Measurements from ENCODE around the gene FAM171A1. TPM values are rescaled to one million over a fixed set of nuclear protein-coding genes. Genes with fewer than 3 reads are reported as not detected.

FAM171A1 gene
- total RNA-seq, 4 donors from 2014 or later, result 7.4 to 40.4 (median 21.6) TPM

DNA sequence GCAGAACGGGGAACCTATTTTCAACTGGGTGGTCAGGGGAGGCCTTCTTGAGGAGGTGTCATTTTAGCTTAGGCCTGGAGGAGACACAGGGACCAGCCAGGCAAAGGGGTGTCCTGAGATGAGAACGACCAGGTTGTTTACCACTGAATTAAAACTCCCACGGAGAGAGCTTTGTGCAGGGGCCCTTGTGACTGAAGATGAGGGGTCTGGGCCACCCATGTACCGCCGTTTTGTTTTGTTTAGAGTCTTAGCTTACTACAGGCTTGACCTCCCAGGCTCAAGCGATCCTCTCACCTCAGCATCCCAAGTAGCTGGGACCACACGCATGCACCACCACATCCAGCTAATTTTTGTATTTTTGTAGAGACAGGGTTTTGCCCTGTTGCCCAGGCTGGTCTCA lies 80.4 kb downstream of the FAM171A1 start:
- H3K27ac ChIP-seq, result no peak overlapping the region
- no peak for DNase-seq
- TF ChIP-seq POLR2A (IDR thresholded peaks at IDR 0.05), result no peak
- TF ChIP-seq, protein P1, sequence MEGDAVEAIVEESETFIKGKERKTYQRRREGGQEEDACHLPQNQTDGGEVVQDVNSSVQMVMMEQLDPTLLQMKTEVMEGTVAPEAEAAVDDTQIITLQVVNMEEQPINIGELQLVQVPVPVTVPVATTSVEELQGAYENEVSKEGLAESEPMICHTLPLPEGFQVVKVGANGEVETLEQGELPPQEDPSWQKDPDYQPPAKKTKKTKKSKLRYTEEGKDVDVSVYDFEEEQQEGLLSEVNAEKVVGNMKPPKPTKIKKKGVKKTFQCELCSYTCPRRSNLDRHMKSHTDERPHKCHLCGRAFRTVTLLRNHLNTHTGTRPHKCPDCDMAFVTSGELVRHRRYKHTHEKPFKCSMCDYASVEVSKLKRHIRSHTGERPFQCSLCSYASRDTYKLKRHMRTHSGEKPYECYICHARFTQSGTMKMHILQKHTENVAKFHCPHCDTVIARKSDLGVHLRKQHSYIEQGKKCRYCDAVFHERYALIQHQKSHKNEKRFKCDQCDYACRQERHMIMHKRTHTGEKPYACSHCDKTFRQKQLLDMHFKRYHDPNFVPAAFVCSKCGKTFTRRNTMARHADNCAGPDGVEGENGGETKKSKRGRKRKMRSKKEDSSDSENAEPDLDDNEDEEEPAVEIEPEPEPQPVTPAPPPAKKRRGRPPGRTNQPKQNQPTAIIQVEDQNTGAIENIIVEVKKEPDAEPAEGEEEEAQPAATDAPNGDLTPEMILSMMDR (IDR thresholded peaks at IDR 0.05), result no peak
- no peak overlapping the region for H3K4me3 ChIP-seq
- no peaks in the 10 kb centered on the region for H3K27me3 ChIP-seq
- intact Hi-C loops (cut with DNase I; ENCODE audit: low total_unique reads), result no loop called here
- no peaks in the 10 kb centered on the region for H3K36me3 ChIP-seq
- no peaks in the 10 kb centered on the region for H3K9me3 ChIP-seq
- H3K4me1 ChIP-seq, result no peaks in the 10 kb centered on the region

DNA sequence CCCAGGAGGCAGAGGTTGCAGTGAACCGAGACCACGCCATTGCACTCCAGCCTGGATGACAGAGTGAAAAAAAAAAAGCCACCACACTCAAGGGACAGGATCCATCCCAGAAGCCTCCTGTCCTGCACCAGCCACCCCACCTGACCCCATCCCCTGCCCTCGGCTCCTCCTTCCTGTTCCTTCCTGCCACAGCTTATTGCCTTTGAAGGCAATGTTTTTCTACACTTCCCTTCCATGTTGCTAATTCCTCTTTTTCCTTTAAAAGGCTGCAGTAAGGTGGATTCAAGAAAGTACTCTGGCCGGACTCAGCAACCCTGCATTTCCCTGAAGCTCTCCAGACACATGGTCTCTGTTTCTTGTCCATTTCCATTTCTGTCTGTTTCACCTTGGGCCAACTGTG lies 80.9 kb downstream of the FAM171A1 start:
- intact Hi-C loops (cut with DNase I; ENCODE audit: low total_unique reads), result no loop called here
- DNase-seq, result no peak
- no peaks in the 10 kb centered on the region for H3K9me3 ChIP-seq
- TF ChIP-seq, protein P1 (IDR thresholded peaks at IDR 0.05), result no peak
- TF ChIP-seq POLR2A (IDR thresholded peaks at IDR 0.05), result no peak
- no peak overlapping the region for H3K4me3 ChIP-seq
- H3K4me1 ChIP-seq, result no peaks in the 10 kb centered on the region
- H3K36me3 ChIP-seq, result no peaks in the 10 kb centered on the region
- H3K27ac ChIP-seq, result no peak overlapping the region
- H3K27me3 ChIP-seq, result no peaks in the 10 kb centered on the region

DNA sequence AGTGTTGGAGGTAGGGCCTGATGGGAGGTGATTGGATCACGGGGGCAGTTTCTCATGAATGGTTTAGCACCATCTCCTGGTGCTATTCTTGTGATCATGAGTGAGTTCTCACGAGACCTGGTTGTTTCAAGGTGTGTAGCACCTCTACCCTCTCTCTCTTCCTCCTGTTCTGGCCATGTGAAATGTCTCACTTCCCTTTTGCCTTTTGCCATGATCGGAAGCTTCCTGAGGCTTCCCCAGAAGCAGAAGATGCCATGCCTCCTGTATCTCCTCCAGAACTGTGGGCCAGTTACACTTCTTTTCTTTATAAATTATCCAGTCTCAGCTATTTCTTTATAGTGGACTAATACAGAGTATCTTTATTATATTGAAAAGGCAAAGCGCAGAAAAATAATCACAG lies 90.1 kb downstream of the FAM171A1 start:
- TF ChIP-seq, protein P1 (IDR thresholded peaks at IDR 0.05), result no peak
- TF ChIP-seq POLR2A (IDR thresholded peaks at IDR 0.05), result no peak
- Histone ChIP-seq H3K4me1 (no peaks in the 10 kb centered on the region), H3K9me3 (no peaks in the 10 kb centered on the region), H3K27ac (no peak overlapping the region), H3K4me3 (no peak overlapping the region), H3K27me3 (no peaks in the 10 kb centered on the region), H3K36me3 (no peaks in the 10 kb centered on the region)
- DNase-seq, result no peak
- intact Hi-C loops (cut with DNase I; ENCODE audit: low total_unique reads), result no loop called here

DNA sequence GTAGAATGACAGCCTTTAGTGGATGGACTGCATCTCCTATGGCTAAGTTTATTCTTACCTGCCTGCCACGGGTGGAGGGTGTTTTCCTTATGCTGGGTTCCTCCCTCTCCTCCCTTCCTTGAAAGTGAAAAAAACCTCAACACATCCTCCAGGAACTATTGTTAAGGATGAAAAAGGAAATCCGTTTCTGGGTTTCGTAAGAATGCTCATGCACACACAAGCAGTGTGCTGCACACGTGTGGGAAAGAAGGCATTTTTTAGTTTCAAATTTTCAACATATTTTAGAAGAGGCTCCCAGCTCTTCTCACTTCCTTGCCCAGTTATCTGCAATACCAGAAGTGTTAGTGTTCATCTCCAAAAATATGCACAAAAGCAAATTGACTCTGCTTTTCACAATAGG lies 90.6 kb downstream of the FAM171A1 start:
- no peaks in the 10 kb centered on the region for H3K36me3 ChIP-seq
- H3K27ac ChIP-seq, result no peak overlapping the region
- no peak for TF ChIP-seq POLR2A (IDR thresholded peaks at IDR 0.05)
- TF ChIP-seq, protein P1 (IDR thresholded peaks at IDR 0.05), result no peak
- DNase-seq, result no peak
- H3K4me3 ChIP-seq, result no peak overlapping the region
- intact Hi-C loops (cut with DNase I; ENCODE audit: low total_unique reads), result no loop called here
- H3K4me1 ChIP-seq, result no peaks in the 10 kb centered on the region
- H3K9me3 ChIP-seq, result no peaks in the 10 kb centered on the region
- H3K27me3 ChIP-seq, result no peaks in the 10 kb centered on the region

DNA sequence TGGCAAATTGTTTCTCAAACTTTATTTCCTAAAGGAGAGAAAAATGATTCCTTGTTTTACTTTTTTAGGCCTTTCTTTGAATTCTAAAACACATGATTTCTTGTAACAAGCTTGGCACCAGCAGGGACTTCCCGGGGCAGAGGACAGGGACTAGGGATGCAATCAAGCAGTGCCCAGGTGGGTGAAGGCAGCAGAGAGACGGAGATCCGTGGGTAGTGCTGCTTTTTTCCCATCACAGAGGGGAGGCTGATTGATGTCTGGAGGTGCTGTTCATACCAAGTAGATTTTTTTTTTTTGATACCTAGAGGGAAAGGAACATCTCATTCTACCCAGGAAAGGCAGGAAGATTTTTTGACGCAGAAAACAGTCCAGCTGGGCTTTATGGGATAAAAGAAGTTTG lies 91.9 kb downstream of the FAM171A1 start:
- Histone ChIP-seq H3K27ac (no peak overlapping the region), H3K4me1 (no peaks in the 10 kb centered on the region), H3K9me3 (no peaks in the 10 kb centered on the region), H3K27me3 (no peaks in the 10 kb centered on the region), H3K4me3 (no peak overlapping the region), H3K36me3 (no peaks in the 10 kb centered on the region)
- DNase-seq, result no peak
- intact Hi-C loops (cut with DNase I; ENCODE audit: low total_unique reads), result no loop called here
- TF ChIP-seq, protein P1 (IDR thresholded peaks at IDR 0.05), result no peak

Data from uterus (tissue), 4 donors.